ENCODE measurements around the gene KDM1B.
"Not testable (repeated sequence)": the region's sequence is repeated elsewhere in the genome, so short reads cannot be mapped to it uniquely, and the experiment has no call there.

The KDM1B gene

DNA sequence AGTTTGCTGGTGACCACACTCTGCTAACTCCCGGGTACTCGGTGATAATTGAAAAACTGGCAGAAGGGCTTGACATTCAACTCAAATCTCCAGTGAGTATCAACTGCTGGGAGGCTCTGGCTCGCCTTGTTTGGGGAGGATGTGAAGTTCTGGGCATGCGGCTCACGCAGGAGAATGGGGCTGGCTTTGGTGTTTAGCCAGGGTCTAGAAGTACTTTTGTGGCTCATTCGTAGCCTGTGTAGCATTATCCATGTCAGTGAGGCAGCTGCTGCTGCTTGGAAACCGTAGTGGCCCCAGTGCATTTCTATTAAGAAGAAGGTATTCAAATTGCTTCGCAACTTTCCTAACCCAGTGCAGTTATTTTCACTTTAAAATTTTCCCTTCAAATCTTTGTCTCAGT, 52.2 kb downstream of the KDM1B start:
- Histone ChIP-seq H2AFZ (ENCODE audit: low read depth) (no peak overlapping the region), H4K20me1 (ENCODE audit: insufficient read depth) (no peaks in the 10 kb centered on the region), H3K27ac (no peak overlapping the region), H3K4me3 (IDR thresholded peaks at IDR 0.05; ENCODE audit: insufficient read depth, low read depth, low read length) (no peak overlapping the region), H3K4me2 (no peak overlapping the region), H3K9ac (no peak overlapping the region), H3K27me3 (ENCODE audit: insufficient read depth, low read depth) (no peaks in the 10 kb centered on the region), H3K79me2 (ENCODE audit: insufficient read depth, low read depth) (no peaks in the 10 kb centered on the region), H3K36me3 (ENCODE audit: insufficient read depth) (no peaks in the 10 kb centered on the region), H3K4me1 (ENCODE audit: low read depth, poor library complexity, severe bottlenecking) (no peaks in the 10 kb centered on the region)
- TF ChIP-seq CTCF (conservative IDR thresholded peaks at IDR 0.05; ENCODE audit: low read depth, low read length): no peak

DNA sequence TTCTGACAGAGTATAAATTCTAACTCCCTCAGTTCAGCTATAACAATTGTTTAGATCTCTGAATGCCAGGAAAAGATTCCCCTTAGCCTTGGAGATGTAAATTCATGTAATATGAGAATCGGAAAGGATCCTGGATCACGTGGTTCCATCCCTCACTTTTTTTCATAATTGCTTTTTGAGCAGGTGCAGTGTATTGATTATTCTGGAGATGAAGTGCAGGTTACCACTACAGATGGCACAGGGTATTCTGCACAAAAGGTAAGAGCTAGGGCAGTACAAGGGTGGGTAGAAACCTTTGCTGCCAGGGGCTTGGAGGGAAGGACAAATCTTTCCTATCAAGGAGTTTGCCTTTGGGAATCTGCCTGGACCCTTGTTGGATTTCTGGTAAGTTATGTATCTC, 52.7 kb downstream of the KDM1B start:
- H3K79me2 ChIP-seq (ENCODE audit: insufficient read depth, low read depth): no peaks in the 10 kb centered on the region
- H4K20me1 ChIP-seq (ENCODE audit: insufficient read depth): no peaks in the 10 kb centered on the region
- H3K4me2 ChIP-seq: no peak overlapping the region
- H3K27ac ChIP-seq: no peak overlapping the region
- H3K9ac ChIP-seq: no peak overlapping the region
- no peak for TF ChIP-seq CTCF (conservative IDR thresholded peaks at IDR 0.05; ENCODE audit: low read depth, low read length)
- no peak overlapping the region for H3K4me3 ChIP-seq (IDR thresholded peaks at IDR 0.05; ENCODE audit: insufficient read depth, low read depth, low read length)
- H3K36me3 ChIP-seq (ENCODE audit: insufficient read depth): no peaks in the 10 kb centered on the region
- no peaks in the 10 kb centered on the region for H3K27me3 ChIP-seq (ENCODE audit: insufficient read depth, low read depth)
- H2AFZ ChIP-seq (ENCODE audit: low read depth): no peak overlapping the region
- H3K4me1 ChIP-seq (ENCODE audit: low read depth, poor library complexity, severe bottlenecking): no peaks in the 10 kb centered on the region

DNA sequence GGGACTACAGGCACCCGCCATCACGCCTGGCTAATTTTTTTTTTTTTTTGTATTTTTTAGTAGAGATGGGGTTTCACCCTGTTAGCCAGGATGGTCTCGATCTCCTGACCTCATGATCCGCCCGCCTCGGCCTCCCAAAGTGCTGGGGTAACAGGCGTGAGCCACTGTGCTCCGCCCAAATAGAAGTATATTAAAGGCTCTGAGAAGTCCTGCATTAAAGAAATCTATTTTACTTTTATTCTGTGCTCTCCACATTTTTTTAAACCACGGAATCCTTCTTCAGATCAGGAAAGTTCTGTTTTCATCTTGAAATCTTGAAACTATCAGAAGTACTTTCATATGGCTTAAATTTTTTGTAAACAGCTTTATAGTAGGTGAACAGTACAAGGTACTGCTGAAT, 53.6 kb downstream of the KDM1B start:
- H3K4me3 ChIP-seq (IDR thresholded peaks at IDR 0.05; ENCODE audit: insufficient read depth, low read depth, low read length); H3K4me1 ChIP-seq (ENCODE audit: low read depth, poor library complexity, severe bottlenecking); H4K20me1 ChIP-seq (ENCODE audit: insufficient read depth); H3K27me3 ChIP-seq (ENCODE audit: insufficient read depth, low read depth); H3K9ac ChIP-seq; H2AFZ ChIP-seq (ENCODE audit: low read depth); H3K79me2 ChIP-seq (ENCODE audit: insufficient read depth, low read depth); H3K36me3 ChIP-seq (ENCODE audit: insufficient read depth); H3K27ac ChIP-seq; H3K4me2 ChIP-seq: not testable (repeated sequence)

DNA sequence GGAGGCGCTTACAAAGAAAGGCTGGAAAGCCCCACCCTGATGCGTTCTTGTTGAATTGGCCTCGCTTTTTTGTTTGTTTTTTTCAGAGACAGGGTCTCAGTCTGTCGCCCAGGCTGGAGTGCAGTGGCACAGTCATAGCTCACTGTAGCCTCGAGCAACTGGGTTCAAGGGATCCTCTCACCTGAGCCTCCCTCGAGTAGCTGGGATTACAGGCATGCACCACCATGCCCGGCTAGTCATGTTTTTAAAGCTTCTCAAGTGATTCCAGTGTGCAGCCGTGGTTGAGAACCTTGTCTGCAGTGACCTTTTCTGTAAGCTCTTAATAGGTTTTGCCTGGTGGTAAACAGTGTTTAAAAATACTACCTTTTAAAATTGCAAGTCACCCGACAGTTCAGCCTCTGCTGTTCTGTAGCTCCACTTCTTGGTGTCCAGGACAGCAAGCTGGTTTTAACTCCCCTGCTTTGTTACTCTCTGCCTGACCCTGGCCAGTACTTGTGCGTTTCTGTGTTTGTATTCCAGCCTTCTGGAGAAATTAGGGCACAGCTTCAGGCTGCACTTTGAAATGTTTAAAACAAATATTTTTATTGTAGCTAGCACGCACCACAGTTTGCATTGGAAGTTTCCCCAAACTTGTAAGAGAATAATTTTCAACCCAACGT, 54.4 kb downstream of the KDM1B start:
- Histone ChIP-seq H3K4me2 (no peak overlapping the region), H3K79me2 (ENCODE audit: insufficient read depth, low read depth) (no peaks in the 10 kb centered on the region), H3K27ac (no peak overlapping the region)

More for the DNA sequence above, 54.4 kb downstream of the KDM1B start:
- Histone ChIP-seq H3K4me3 (IDR thresholded peaks at IDR 0.05; ENCODE audit: insufficient read depth, low read depth, low read length) (no peak overlapping the region), H3K27me3 (ENCODE audit: insufficient read depth, low read depth) (no peaks in the 10 kb centered on the region), H3K9ac (no peak overlapping the region), H2AFZ (ENCODE audit: low read depth) (no peak overlapping the region), H4K20me1 (ENCODE audit: insufficient read depth) (peaks cover 4% of the 10 kb centered on the region; the same call in 1 of the 2 replicates), H3K4me1 (ENCODE audit: low read depth, poor library complexity, severe bottlenecking) (peaks cover 14% of the 10 kb centered on the region), H3K36me3 (ENCODE audit: insufficient read depth) (no peaks in the 10 kb centered on the region)
- no peak for TF ChIP-seq CTCF (conservative IDR thresholded peaks at IDR 0.05; ENCODE audit: low read depth, low read length)

Data from KMS-11 (cell line).